BLaER1 treated with 17β-estradiol and CSF1 and Interleukin-3, amounts not matched to agents 10 nM and 100 nM (cell line): ENCODE data around the gene CUBN.

ENCODE experiments used
- H3K27ac ChIP-seq, 11 experiments: shearing (Covaris generic); formaldehyde crosslinking; 2 replicates each; pipeline ENCODE4 v1.8.1; 2022
- H3K27me3 ChIP-seq, 11 experiments: shearing (Covaris generic); formaldehyde crosslinking; 2 replicates each; pipeline ENCODE4 v1.8.1; 2022
- H3K36me3 ChIP-seq, 11 experiments: shearing (Covaris generic); formaldehyde crosslinking; 2 replicates each; pipeline ENCODE4 v1.8.1; 2022
- H3K4me1 ChIP-seq, 10 experiments: shearing (Covaris generic); formaldehyde crosslinking; 2 replicates each; pipeline ENCODE4 v1.8.1; 2022
- H3K4me2 ChIP-seq, 11 experiments: shearing (Covaris generic); formaldehyde crosslinking; 2 replicates each; pipeline ENCODE4 v1.8.1; 2022
- H3K4me3 ChIP-seq, 10 experiments: shearing (Covaris generic); formaldehyde crosslinking; 2 replicates each; pipeline ENCODE4 v1.8.1; 2022
- H3K9ac ChIP-seq, 11 experiments: shearing (Covaris generic); formaldehyde crosslinking; 2 replicates each; pipeline ENCODE4 v1.8.1; 2022
- H3K9me3 ChIP-seq, 11 experiments: shearing (Covaris generic); formaldehyde crosslinking; replicated peaks in 1 of 11; 2 replicates each; pipeline ENCODE4 v1.8.1; 2022
- H4K20me1 ChIP-seq, 11 experiments: shearing (Covaris generic); formaldehyde crosslinking; 2 replicates each; pipeline ENCODE4 v1.8.1; 2022
- Cebpa-rat ChIP-seq, 11 experiments: shearing (Covaris generic); IDR thresholded peaks; 2 replicates each; pipeline ENCODE4 v1.8.1; 2022

The CUBN gene

DNA sequence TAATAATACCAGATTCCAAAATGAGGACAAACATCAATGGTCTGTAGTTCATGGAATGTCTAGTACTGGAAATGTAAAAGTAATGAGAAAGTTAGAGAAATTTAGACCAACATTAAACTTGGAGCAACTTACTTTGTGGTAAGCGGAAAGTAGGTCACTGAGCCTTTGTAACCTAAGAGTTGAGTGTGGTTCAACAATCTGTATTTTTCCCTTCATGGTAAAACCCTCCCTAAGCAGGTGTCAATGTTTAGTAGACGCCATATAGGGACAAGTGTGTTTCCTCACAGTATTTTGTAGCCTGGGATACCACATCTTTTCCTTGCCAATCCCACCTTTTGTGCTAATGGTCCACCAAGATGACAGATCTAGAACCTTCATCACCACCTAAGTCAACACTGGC, 245.1 kb downstream of the CUBN start:
- no peak for TF ChIP-seq Cebpa-rat (IDR thresholded peaks at IDR 0.05)
- Histone ChIP-seq H4K20me1 (no peaks in the 10 kb centered on the region), H3K4me1 (peaks cover 0 to 7% (median 5%) of the 10 kb centered on the region in 10 experiments; a peak in 7 of 20 replicates)

DNA sequence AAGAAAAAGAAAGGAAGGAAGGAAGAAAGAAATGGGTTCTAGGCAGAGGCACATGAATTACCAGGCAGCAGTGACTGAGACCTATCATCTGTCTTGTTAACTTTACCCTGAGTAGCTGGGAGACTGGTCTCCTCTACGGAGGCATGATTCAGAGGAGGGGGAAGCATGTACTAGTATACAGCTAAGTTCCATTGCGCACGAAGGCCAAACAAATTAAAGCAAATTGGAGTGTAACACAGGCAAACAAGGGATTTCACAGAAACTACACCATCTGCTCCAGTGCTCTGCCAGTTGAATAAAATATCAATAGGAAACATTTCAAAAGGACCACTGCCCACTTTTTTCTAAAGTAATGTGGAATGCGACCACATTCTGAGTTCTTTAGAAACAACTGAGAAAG, 246.5 kb downstream of the CUBN start:
- Histone ChIP-seq H3K27me3 (no peaks in the 10 kb centered on the region), H4K20me1 (no peaks in the 10 kb centered on the region), H3K36me3 (no peaks in the 10 kb centered on the region), H3K27ac (no peak overlapping the region), H3K9ac (no peak overlapping the region), H3K4me2 (no peak overlapping the region), H3K9me3 (peaks cover 0 to 5% (median 0%) of the 10 kb centered on the region in 11 experiments; a peak in 1 of 22 replicates), H3K4me1 (no peaks in the 10 kb centered on the region), H3K4me3 (no peak overlapping the region)
- TF ChIP-seq Cebpa-rat (IDR thresholded peaks at IDR 0.05), result no peak

More for the DNA sequence above, 245.1 kb downstream of the CUBN start:
- Histone ChIP-seq H3K27ac (no peak overlapping the region), H3K36me3 (no peaks in the 10 kb centered on the region), H3K27me3 (no peaks in the 10 kb centered on the region), H3K4me3 (no peak overlapping the region), H3K9me3 (peaks cover 0 to 5% (median 0%) of the 10 kb centered on the region in 11 experiments; a peak in 1 of 22 replicates), H3K9ac (no peak overlapping the region), H3K4me2 (no peak overlapping the region)

DNA sequence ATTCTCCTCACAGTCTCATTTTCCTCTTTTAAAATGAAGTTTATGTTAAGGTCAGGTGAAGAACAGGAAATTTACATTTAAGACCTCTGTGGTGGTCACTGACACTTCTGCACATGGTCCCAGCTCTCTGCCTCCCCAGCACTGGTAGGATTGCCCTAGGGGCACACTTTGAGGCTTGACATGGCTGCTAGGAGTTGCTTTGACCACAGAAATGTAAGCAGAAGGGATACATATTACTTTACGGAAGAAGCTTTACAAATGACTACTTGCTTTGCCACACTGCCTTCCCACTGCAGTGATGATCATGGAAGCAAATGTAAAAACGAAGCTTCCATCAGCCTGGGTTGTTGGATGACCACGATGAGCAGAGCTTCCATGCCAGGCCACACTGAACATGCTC, 259.3 kb downstream of the CUBN start:
- Histone ChIP-seq H3K4me1 (0 out of 20 replicates have a peak, but pooled peaks cover 0 to 4% (median 0%) of the 10 kb centered on the region in 10 experiments), H3K27me3 (no peaks in the 10 kb centered on the region), H3K4me2 (no peak overlapping the region), H3K27ac (no peak overlapping the region), H3K4me3 (no peak overlapping the region), H3K36me3 (no peaks in the 10 kb centered on the region), H3K9ac (no peak overlapping the region), H3K9me3 (peaks cover 0 to 6% (median 5%) of the 10 kb centered on the region in 11 experiments; a peak in 14 of 22 replicates), H4K20me1 (no peaks in the 10 kb centered on the region)
- TF ChIP-seq Cebpa-rat (IDR thresholded peaks at IDR 0.05), result no peak

DNA sequence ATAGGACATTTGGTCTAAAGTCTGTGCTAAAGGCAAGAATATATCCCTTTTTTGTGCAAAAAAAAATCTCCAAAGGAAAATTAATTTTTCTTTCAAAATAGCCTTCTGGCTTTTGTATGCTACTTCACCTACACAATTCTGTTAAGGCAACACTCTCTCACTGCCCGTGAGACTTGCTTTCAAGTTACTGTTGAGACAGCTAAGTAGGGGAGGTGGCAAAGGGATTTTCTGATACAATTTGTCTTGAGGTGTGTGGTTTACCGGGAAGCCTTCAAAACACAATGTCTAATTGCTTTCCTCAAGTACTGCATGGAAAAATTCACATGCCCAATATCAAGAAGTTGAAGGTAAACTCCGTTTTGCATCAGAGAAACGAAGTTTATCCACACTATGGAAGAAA, 261.6 kb downstream of the CUBN start:
- H3K27ac ChIP-seq, result no peak overlapping the region
- H3K4me3 ChIP-seq, result no peak overlapping the region
- no peak overlapping the region for H3K9ac ChIP-seq
- H3K4me1 ChIP-seq, result peaks cover 3 to 13% (median 8%) of the 10 kb centered on the region in 10 experiments; a peak in 17 of 20 replicates
- H3K9me3 ChIP-seq, result peaks cover 0 to 10% (median 8%) of the 10 kb centered on the region in 11 experiments; a peak in 14 of 22 replicates
- no peaks in the 10 kb centered on the region for H4K20me1 ChIP-seq
- H3K27me3 ChIP-seq, result no peaks in the 10 kb centered on the region
- H3K36me3 ChIP-seq, result no peaks in the 10 kb centered on the region
- H3K4me2 ChIP-seq, result no peak overlapping the region
- no peak for TF ChIP-seq Cebpa-rat (IDR thresholded peaks at IDR 0.05)

DNA sequence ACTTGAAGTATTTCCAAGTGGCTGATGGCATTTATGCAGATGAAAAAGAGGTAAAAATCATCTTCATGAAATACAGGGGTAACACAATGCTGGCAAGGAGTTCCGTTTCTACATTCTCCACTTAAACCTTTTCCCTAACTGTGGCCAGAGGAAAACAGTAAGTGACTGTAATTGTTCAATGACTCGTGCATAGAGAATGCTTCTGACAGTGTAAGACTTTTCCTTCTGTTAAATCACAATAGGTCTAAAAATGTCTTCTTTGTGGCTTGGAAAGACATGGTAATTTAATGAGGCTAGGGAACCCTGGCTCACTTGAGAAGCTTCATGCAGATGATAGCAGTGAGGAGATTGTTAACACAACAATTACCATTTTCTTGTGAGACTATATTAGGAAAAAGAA, 262.1 kb downstream of the CUBN start:
- H3K9ac ChIP-seq, result no peak overlapping the region

DNA sequence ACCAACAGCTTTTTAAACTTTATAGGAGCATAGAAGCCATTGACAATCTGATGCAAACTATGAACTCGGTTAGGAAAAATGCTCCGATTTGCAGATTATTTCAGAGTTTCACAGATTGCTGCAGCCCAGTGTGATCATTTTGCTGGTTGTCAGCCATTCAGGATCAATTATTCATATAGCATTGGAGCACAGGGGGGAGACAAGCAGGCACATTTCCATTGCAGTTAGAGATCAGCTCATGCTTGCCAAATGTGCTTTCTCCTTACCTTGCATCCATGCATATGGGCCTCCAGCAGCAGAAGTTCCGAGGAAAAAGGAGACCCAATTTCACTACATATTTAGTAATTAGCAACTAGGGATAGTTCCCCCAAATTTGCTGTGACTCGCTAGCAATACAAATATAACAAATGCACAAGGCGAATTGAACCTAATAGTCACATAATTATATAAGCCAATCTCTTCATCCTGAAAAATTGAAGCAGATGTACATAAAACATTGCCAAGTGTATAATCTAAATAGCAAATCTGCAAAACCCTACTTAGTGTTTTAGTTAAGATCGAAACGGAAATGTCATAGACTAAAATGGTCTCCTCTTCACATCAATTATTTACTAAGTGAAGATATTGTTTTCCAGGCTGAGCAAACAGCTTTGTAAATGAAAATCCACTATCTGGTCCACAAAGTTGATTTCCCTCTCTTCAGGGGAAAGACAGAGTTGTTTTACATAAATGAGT, 262.9 kb downstream of the CUBN start:
- Histone ChIP-seq H3K27me3 (no peaks in the 10 kb centered on the region), H4K20me1 (no peaks in the 10 kb centered on the region), H3K36me3 (no peaks in the 10 kb centered on the region), H3K9ac (no peak overlapping the region), H3K4me2 (no peak overlapping the region), H3K4me3 (no peak overlapping the region), H3K9me3 (peaks cover 0 to 10% (median 8%) of the 10 kb centered on the region in 11 experiments; a peak in 14 of 22 replicates), H3K27ac (no peak overlapping the region), H3K4me1 (peaks cover 6 to 17% (median 12%) of the 10 kb centered on the region in 10 experiments; a peak in 17 of 20 replicates)
- TF ChIP-seq Cebpa-rat (IDR thresholded peaks at IDR 0.05), result no peak

More for the DNA sequence above, 262.1 kb downstream of the CUBN start:
- no peak for TF ChIP-seq Cebpa-rat (IDR thresholded peaks at IDR 0.05)
- Histone ChIP-seq H3K4me1 (peaks cover 6 to 17% (median 12%) of the 10 kb centered on the region in 10 experiments; a peak in 17 of 20 replicates), H3K9me3 (peaks cover 0 to 10% (median 8%) of the 10 kb centered on the region in 11 experiments; a peak in 14 of 22 replicates), H3K4me3 (no peak overlapping the region), H3K27ac (no peak overlapping the region), H4K20me1 (no peaks in the 10 kb centered on the region), H3K4me2 (no peak overlapping the region), H3K27me3 (no peaks in the 10 kb centered on the region), H3K36me3 (no peaks in the 10 kb centered on the region)

DNA sequence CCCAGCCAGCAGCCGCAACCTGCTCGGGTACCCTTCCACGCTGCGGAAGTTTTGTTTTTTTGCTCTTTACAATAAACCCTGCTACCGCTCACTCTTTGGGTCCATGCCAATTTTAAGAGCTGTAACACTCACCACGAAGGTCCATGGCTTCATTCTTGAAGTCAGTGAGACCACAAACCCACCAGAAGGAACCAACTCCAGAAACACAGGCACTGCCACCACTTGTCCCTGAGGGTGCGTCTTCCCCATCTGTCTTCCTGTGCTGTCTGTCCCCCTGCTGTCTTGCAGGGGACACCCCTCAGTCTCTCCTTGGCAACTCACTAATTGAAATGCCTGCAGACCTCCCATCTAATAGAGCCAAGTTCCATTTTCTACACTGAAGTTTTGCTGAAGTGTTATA, 263.8 kb downstream of the CUBN start:
- Histone ChIP-seq H4K20me1 (no peaks in the 10 kb centered on the region), H3K4me2 (no peak overlapping the region), H3K9ac (no peak overlapping the region), H3K4me1 (peaks cover 6 to 17% (median 12%) of the 10 kb centered on the region in 10 experiments; a peak in 17 of 20 replicates), H3K36me3 (no peaks in the 10 kb centered on the region), H3K27ac (no peak overlapping the region), H3K9me3 (peaks cover 0 to 12% (median 10%) of the 10 kb centered on the region in 11 experiments; a peak in 16 of 22 replicates), H3K27me3 (no peaks in the 10 kb centered on the region), H3K4me3 (no peak overlapping the region)
- no peak for TF ChIP-seq Cebpa-rat (IDR thresholded peaks at IDR 0.05)

DNA sequence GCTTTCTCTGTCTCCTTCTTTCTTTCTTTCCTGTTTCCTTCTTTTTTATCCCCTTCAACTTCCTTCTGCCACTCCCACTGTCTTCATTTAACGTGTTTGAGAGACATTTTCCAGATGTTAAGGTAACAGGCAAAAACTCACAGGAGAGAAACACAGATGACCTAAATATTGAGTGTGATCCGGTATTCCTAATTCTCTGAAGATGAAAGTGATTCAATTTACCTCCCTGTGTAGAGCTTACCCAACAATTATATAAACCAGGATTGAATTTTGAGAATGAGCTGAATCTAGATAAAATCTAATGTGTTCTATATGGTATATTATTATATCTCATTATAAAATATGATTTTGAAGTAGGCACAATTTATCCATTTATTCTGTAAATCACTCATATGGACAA, 265.8 kb downstream of the CUBN start:
- H3K4me3 ChIP-seq, result no peak overlapping the region
- no peaks in the 10 kb centered on the region for H3K36me3 ChIP-seq

DNA sequence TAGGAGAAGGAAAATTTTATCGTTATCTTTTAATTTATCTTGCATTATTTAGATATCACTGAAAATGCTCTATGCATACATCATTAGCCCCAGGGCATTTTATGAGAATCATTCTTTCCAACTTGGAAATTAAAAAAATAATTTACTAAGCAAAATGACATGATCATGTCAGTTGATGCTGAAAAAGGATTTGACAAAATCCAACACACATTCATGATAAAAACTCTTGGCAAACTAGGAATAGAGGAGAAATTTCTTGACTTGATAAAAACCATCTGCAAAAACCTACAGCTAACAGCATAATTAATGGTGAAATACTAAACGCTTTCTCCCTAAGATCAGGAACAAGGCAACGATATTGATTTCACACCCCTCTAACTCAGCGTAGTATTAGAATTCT, 272.2 kb downstream of the CUBN start:
- Histone ChIP-seq H3K9me3 (peaks cover 0 to 8% (median 3%) of the 10 kb centered on the region in 11 experiments; a peak in 7 of 22 replicates), H3K9ac (no peak overlapping the region), H3K27me3 (no peaks in the 10 kb centered on the region), H3K4me3 (no peak overlapping the region), H3K4me2 (no peak overlapping the region), H3K4me1 (no peaks in the 10 kb centered on the region), H4K20me1 (no peaks in the 10 kb centered on the region), H3K36me3 (no peaks in the 10 kb centered on the region), H3K27ac (no peak overlapping the region)
- TF ChIP-seq Cebpa-rat (IDR thresholded peaks at IDR 0.05), result no peak

More for the DNA sequence above, 265.8 kb downstream of the CUBN start:
- Histone ChIP-seq H3K9me3 (peaks cover 0 to 17% (median 12%) of the 10 kb centered on the region in 11 experiments; a peak in 17 of 22 replicates), H4K20me1 (no peaks in the 10 kb centered on the region), H3K27me3 (no peaks in the 10 kb centered on the region), H3K27ac (no peak overlapping the region), H3K9ac (no peak overlapping the region), H3K4me1 (peaks cover 6 to 17% (median 12%) of the 10 kb centered on the region in 10 experiments; a peak in 17 of 20 replicates), H3K4me2 (peak overlapping the region in 6 of 11 experiments; percentile 17 to 55 (median 46); a peak in 8 of 22 replicates)
- TF ChIP-seq Cebpa-rat (IDR thresholded peaks at IDR 0.05), result no peak
